ENCODE data around the gene CA9. TPM values are rescaled to one million over a fixed set of nuclear protein-coding genes. Genes with fewer than 3 reads are reported as not detected.

The CA9 gene
- total RNA-seq, 1 experiment from 2014 or later, result 8.5 TPM

DNA sequence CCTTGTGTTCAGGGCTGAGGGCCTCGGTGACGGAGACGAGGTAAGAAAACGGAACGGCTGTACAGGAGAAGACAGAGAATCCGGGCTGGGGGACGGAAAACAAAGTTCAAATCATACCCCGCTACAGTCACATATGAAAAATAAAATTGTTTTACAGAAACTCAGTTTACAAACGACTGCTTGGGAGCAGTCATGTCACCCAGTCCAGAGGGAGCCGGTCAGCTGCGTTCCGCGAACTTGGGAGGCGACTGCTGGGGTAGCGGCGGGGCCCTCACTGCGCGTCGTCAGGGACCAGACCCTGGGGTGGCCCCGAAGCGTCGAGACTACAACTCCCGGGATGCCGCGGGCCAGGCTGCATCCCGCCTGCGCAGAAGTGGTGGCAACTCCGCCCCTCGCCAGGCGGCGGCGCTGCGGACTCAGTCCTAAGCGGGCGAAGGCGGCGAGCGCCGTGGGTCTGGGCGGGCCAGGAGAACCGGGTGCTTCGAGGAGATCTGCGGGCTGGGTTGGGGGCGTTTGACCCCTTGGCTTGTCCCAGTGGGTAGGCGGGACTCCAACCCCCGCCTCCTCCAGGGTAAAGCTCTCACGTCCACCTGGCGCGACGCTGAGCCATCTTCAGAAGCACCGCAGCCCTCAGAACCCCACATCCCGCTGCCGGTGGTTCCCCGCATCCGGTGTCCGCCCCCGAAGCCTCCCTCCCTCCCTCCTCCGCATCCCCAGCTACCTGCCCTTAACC is 27.0 kb upstream of the CA9 start:
- Histone ChIP-seq H3K9me3 (ENCODE audit: control insufficient read depth in 1 of 2, insufficient read depth in 1 of 2, low read depth in 1 of 2, low read length in 2 of 2) (no peaks in the 10 kb centered on the region), H3K4me2 (ENCODE audit: low read length) (peak overlapping the region; percentile 78), H3K4me3 (replicated peaks in 1 of 2; ENCODE audit: low read depth in 1 of 2, low read length in 2 of 2) (peak overlapping the region; percentile 56 to 62), H3K4me1 (ENCODE audit: control insufficient read depth in 1 of 2, insufficient read depth in 2 of 2, low read length in 2 of 2) (peaks cover 6 to 20% of the 10 kb centered on the region in 2 experiments; a peak in 3 of 4 replicates), H3K27ac (ENCODE audit: low read depth, low read length) (peak overlapping the region; percentile 56), H3K79me2 (ENCODE audit: insufficient read depth, low read length) (no peaks in the 10 kb centered on the region), H2AFZ (ENCODE audit: low read depth, low read length, poor library complexity, severe bottlenecking) (peak overlapping the region; percentile 49), H3K36me3 (ENCODE audit: control insufficient read depth in 1 of 2, insufficient read depth in 2 of 2, low read length in 2 of 2) (no peaks in the 10 kb centered on the region), H3K9me2 (ENCODE audit: insufficient read depth) (no peaks in the 10 kb centered on the region), H3K9ac (ENCODE audit: low read length) (peak overlapping the region; percentile 52), H3K27me3 (ENCODE audit: insufficient read depth, low read length) (no peaks in the 10 kb centered on the region), H4K20me1 (ENCODE audit: insufficient read depth) (no peaks in the 10 kb centered on the region)
- ChIA-PET CTCF (interaction anchor here (0.8 to 2.3 kb wide), 9 partner anchors 10 to 236 kb away, joined by 3 to 12 read pairs (median 5); partner anchors contain the start of genes CCDC107, CREB3, RMRP and TLN1), POLR2A (interaction anchor here (1.2 to 1.7 kb wide), 2 partner anchors 11 to 18 kb away, joined by 4 to 6 read pairs; partner anchors contain the start of genes ARHGEF39, CCDC107 and RMRP), RAD21 (ENCODE audit: low non-redundant PET in 1 of 2, low total read pairs in 2 of 2, uncharacterized antibody in 2 of 2, unreplicated experiment in 2 of 2) (interaction anchor here in 1 of 2 experiments (1.0 kb wide), 1 partner anchor 45 kb away, joined by 3 read pairs; no protein-coding TSS in a partner anchor)
- BruUV-seq (replicated peaks), result no TSS peak
- DNase-seq (ENCODE audit: low read depth, low spot score) (peak; percentile 70), ATAC-seq (peak; percentile 97)
- intact Hi-C loops (cut with micrococcal nuclease), result no loop called here
- TF ChIP-seq SIN3A (IDR thresholded peaks at IDR 0.05; ENCODE audit: low read depth) (peak; percentile 50; the same call in 1 of the 2 replicates), FOSL1 (IDR thresholded peaks at IDR 0.05; ENCODE audit: low read depth) (no peak), CBX3 (IDR thresholded peaks at IDR 0.05; ENCODE audit: low read depth) (no peak; the same call in 1 of the 2 replicates), POLR2A (IDR thresholded peaks at IDR 0.05; ENCODE audit: borderline replicate concordance, extremely low read depth, insufficient read depth, insufficient read length) (no peak), SRF (IDR thresholded peaks at IDR 0.05; ENCODE audit: low read depth) (no peak), SP1 (IDR thresholded peaks at IDR 0.05; ENCODE audit: low read depth) (peak; percentile 8; the same call in 1 of the 2 replicates), RAD21 (IDR thresholded peaks at IDR 0.05; ENCODE audit: low read depth) (peak; percentile 93), YY1 (IDR thresholded peaks at IDR 0.05; ENCODE audit: extremely low read depth, insufficient replicate concordance, low read depth, low read length) (peak; percentile 27), TCF7L2 (IDR thresholded peaks at IDR 0.05; ENCODE audit: borderline replicate concordance, extremely low read depth, insufficient read depth, insufficient read length) (peak; percentile 47), EZH2phosphoT487 (IDR thresholded peaks at IDR 0.05; ENCODE audit: borderline replicate concordance) (no peak), EZH2 (IDR thresholded peaks at IDR 0.05) (no peak), ZFX (IDR thresholded peaks at IDR 0.05) (peak; percentile 43; the same call in 1 of the 2 replicates), ELF1 (IDR thresholded peaks at IDR 0.05; ENCODE audit: borderline replicate concordance, low read depth) (no peak), EGR1 (IDR thresholded peaks at IDR 0.05; ENCODE audit: low read depth) (peak; percentile 1; the same call in 1 of the 2 replicates), CEBPB (IDR thresholded peaks at IDR 0.05; ENCODE audit: low read depth) (no peak), JUND (IDR thresholded peaks at IDR 0.05) (no peak), POLR2AphosphoS5 (IDR thresholded peaks at IDR 0.05; ENCODE audit: low read depth, low read length) (peak; percentile 67), ZNF274 (IDR thresholded peaks at IDR 0.05; ENCODE audit: low read depth, low read length) (no peak)
- TF ChIP-seq, protein P1, sequence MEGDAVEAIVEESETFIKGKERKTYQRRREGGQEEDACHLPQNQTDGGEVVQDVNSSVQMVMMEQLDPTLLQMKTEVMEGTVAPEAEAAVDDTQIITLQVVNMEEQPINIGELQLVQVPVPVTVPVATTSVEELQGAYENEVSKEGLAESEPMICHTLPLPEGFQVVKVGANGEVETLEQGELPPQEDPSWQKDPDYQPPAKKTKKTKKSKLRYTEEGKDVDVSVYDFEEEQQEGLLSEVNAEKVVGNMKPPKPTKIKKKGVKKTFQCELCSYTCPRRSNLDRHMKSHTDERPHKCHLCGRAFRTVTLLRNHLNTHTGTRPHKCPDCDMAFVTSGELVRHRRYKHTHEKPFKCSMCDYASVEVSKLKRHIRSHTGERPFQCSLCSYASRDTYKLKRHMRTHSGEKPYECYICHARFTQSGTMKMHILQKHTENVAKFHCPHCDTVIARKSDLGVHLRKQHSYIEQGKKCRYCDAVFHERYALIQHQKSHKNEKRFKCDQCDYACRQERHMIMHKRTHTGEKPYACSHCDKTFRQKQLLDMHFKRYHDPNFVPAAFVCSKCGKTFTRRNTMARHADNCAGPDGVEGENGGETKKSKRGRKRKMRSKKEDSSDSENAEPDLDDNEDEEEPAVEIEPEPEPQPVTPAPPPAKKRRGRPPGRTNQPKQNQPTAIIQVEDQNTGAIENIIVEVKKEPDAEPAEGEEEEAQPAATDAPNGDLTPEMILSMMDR (IDR thresholded peaks at IDR 0.05 in 2 of 3, conservative IDR thresholded peaks at IDR 0.05 in 1 of 3; ENCODE audit: borderline replicate concordance in 1 of 3, insufficient read depth in 1 of 3, low read depth in 2 of 3, low read length in 2 of 3), result peak; percentile 69 to 86 (median 81)
- TF ChIP-seq, protein P2, sequence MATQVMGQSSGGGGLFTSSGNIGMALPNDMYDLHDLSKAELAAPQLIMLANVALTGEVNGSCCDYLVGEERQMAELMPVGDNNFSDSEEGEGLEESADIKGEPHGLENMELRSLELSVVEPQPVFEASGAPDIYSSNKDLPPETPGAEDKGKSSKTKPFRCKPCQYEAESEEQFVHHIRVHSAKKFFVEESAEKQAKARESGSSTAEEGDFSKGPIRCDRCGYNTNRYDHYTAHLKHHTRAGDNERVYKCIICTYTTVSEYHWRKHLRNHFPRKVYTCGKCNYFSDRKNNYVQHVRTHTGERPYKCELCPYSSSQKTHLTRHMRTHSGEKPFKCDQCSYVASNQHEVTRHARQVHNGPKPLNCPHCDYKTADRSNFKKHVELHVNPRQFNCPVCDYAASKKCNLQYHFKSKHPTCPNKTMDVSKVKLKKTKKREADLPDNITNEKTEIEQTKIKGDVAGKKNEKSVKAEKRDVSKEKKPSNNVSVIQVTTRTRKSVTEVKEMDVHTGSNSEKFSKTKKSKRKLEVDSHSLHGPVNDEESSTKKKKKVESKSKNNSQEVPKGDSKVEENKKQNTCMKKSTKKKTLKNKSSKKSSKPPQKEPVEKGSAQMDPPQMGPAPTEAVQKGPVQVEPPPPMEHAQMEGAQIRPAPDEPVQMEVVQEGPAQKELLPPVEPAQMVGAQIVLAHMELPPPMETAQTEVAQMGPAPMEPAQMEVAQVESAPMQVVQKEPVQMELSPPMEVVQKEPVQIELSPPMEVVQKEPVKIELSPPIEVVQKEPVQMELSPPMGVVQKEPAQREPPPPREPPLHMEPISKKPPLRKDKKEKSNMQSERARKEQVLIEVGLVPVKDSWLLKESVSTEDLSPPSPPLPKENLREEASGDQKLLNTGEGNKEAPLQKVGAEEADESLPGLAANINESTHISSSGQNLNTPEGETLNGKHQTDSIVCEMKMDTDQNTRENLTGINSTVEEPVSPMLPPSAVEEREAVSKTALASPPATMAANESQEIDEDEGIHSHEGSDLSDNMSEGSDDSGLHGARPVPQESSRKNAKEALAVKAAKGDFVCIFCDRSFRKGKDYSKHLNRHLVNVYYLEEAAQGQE (IDR thresholded peaks at IDR 0.05; ENCODE audit: low read depth), result no peak
- TF ChIP-seq, protein P3, sequence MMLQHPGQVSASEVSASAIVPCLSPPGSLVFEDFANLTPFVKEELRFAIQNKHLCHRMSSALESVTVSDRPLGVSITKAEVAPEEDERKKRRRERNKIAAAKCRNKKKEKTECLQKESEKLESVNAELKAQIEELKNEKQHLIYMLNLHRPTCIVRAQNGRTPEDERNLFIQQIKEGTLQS (IDR thresholded peaks at IDR 0.05), result no peak
- TF ChIP-seq, protein P4, sequence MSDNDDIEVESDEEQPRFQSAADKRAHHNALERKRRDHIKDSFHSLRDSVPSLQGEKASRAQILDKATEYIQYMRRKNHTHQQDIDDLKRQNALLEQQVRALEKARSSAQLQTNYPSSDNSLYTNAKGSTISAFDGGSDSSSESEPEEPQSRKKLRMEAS (IDR thresholded peaks at IDR 0.05), result peak; percentile 46; the same call in 1 of the 2 replicates

Measured in HCT116 (cell line).